ENCODE measurements around the gene CTIF. TPM values are rescaled to one million over a fixed set of nuclear protein-coding genes. Genes with fewer than 3 reads are reported as not detected.

Gene CTIF
- total RNA-seq, 4 donors from 2014 or later: 16.6 to 116 (median 34.5) TPM

DNA sequence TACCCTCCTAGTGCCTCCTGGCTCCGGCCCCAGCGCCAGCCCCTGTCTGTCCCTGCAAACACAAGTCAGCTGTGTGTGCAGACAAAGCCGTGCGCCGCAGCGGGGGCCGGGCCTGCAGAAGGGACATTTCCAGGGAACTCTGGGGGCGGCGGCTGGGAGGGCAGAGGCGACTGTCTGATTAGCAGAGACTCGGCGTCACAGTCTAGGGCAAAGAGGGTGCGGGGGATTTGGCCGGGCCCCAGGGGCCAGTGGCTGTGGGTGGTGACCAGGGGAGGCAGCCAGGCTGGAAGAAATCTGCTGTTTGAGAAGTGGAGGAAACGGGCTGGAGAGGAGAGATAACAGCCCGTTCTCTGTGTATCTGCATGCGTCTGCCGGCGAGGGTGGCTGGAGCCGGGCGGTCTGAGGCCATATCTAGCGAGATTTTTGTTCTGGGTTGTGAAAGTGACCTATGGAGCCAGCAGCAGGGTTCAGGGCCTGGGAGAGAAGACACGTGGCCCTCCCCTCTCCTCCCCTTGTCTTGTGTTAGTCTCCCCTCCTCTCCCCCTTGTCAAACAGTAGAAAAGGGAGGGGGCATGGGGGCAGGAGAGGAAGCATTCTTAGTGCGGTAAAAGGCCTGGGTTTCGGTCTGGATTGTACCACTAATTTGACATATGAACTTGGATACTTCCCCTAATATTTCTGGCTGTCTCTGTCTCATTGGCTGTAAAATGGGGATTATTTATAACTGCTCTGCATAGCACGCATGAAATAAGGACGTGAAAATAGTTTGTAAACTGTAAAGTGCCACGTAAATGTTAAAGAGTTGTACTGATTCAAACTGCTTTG is 242.5 kb downstream of the CTIF start:
- H3K4me3 ChIP-seq: peak overlapping the region in 2 of 4 donors; percentile 13 to 32
- H3K4me1 ChIP-seq: peaks cover 9 to 43% (median 16%) of the 10 kb centered on the region in 4 donors

DNA sequence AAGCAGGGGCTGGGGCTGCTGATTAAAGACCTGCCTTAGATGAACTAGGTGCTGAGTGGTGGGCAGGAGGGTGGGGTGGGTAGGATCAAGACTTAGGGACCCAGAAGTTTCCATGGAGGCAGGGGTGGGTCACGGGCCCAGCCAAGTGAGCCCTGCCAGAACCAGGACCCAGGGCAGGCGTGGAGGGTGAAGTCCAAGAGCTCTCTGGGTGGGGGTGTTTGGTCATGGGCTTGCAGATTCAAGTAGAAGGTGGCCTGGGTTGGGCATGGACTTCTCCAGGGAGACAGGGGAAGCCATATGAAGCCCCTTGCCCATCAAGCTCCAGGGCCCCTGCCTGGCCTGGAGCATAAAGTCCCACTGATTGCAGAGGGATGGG is 243.1 kb downstream of the CTIF start:
- TF ChIP-seq, protein P1, sequence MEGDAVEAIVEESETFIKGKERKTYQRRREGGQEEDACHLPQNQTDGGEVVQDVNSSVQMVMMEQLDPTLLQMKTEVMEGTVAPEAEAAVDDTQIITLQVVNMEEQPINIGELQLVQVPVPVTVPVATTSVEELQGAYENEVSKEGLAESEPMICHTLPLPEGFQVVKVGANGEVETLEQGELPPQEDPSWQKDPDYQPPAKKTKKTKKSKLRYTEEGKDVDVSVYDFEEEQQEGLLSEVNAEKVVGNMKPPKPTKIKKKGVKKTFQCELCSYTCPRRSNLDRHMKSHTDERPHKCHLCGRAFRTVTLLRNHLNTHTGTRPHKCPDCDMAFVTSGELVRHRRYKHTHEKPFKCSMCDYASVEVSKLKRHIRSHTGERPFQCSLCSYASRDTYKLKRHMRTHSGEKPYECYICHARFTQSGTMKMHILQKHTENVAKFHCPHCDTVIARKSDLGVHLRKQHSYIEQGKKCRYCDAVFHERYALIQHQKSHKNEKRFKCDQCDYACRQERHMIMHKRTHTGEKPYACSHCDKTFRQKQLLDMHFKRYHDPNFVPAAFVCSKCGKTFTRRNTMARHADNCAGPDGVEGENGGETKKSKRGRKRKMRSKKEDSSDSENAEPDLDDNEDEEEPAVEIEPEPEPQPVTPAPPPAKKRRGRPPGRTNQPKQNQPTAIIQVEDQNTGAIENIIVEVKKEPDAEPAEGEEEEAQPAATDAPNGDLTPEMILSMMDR (IDR thresholded peaks at IDR 0.05): no peak
- no peak for TF ChIP-seq POLR2A (IDR thresholded peaks at IDR 0.05)
- Histone ChIP-seq H3K9me3 (no peaks in the 10 kb centered on the region), H3K4me3 (no peak overlapping the region), H3K27ac (peak overlapping the region; percentile 42 to 78 (median 57)), H3K4me1 (peaks cover 9 to 39% (median 16%) of the 10 kb centered on the region in 4 donors), H3K36me3 (no peaks in the 10 kb centered on the region), H3K27me3 (no peaks in the 10 kb centered on the region)
- DNase-seq: peak in 1 of 3 donors; percentile 59

More for the DNA sequence above, 242.5 kb downstream of the CTIF start:
- peak; percentile 34 to 78 (median 75) for DNase-seq
- no peaks in the 10 kb centered on the region for H3K36me3 ChIP-seq
- no peaks in the 10 kb centered on the region for H3K27me3 ChIP-seq
- TF ChIP-seq, protein P1 (IDR thresholded peaks at IDR 0.05): no peak
- no peak for TF ChIP-seq POLR2A (IDR thresholded peaks at IDR 0.05)
- H3K9me3 ChIP-seq: no peaks in the 10 kb centered on the region
- peak overlapping the region; percentile 44 to 78 (median 64) for H3K27ac ChIP-seq

DNA sequence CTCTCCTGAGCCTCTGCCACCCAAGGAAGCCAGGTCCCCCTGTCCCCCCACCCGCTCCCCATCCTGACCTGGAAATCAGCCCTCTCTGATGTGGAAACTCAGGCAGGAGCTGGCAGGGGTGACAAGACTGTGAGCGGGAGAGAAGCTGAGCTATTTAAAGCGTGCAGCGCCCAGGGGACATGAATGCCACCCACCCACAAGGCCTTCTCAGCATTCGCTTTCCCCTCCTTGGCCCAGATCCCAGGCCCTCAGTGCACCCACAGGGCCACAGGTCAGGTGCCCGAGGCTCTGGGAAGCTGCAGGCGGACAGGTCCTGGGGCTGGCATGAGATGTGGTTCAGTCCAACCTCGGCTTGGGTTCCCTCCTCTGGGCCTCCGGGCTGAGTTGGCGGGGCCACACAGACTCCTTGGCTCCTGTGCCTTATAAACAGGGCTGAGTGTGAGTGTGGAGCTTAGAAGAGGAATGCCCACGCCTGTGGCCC is 243.6 kb downstream of the CTIF start:
- DNase-seq: no peak
- peak overlapping the region; percentile 42 to 78 (median 57) for H3K27ac ChIP-seq
- no peaks in the 10 kb centered on the region for H3K9me3 ChIP-seq
- H3K4me1 ChIP-seq: peaks cover 9 to 34% (median 14%) of the 10 kb centered on the region in 4 donors
- H3K36me3 ChIP-seq: no peaks in the 10 kb centered on the region
- H3K4me3 ChIP-seq: no peak overlapping the region
- H3K27me3 ChIP-seq: no peaks in the 10 kb centered on the region
- TF ChIP-seq POLR2A (IDR thresholded peaks at IDR 0.05): no peak
- TF ChIP-seq, protein P1 (IDR thresholded peaks at IDR 0.05): no peak

DNA sequence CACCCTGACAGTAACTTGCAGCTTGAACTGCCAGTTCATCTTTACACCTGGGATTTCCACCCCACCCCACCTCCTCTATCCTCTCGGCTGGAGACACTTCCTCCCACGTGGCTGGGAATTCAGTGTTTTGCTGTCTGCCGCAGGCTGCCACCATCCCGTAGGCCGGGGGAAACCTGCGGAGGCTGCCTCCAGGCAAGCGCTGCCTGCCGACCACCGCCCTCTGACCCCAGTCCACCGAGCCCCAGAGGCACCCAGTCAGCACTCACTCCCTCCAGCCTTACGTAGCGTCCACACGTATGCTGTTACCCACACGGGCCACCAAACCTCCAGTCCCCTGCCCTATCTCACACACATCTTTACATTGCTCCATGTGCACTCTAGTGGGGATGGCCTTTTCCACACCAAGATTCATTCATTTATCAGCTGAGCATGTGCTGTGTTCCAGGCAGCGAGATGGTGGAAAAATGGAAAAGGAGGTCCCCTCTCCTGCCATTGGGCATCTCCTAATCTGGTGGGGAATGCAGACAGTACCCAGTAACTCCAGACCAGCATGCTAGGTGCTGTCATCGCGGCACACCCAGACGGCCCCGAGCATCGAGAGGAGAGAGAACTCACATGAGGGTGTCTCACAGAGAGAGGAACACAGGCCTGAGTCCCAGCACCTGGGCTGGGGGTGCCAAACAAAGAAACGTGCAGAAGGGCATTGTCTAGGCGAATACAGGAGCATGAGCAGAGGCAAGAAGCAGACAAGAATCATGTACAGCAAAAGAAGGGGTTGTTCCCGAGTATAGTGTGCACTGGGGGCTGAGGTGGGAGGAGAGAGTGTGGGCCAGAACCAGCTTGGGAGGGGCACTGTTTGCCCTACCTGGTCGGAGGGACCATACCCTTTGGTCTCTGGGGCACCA is 245.0 kb downstream of the CTIF start:
- H3K27me3 ChIP-seq: no peaks in the 10 kb centered on the region
- TF ChIP-seq, protein P1 (IDR thresholded peaks at IDR 0.05): no peak
- no peak for TF ChIP-seq POLR2A (IDR thresholded peaks at IDR 0.05)
- no peak overlapping the region for H3K27ac ChIP-seq
- peak in 1 of 3 donors; percentile 41 for DNase-seq
- no peak overlapping the region for H3K4me3 ChIP-seq
- peaks cover 9 to 26% (median 13%) of the 10 kb centered on the region in 4 donors for H3K4me1 ChIP-seq
- no peaks in the 10 kb centered on the region for H3K9me3 ChIP-seq
- no peaks in the 10 kb centered on the region for H3K36me3 ChIP-seq

DNA sequence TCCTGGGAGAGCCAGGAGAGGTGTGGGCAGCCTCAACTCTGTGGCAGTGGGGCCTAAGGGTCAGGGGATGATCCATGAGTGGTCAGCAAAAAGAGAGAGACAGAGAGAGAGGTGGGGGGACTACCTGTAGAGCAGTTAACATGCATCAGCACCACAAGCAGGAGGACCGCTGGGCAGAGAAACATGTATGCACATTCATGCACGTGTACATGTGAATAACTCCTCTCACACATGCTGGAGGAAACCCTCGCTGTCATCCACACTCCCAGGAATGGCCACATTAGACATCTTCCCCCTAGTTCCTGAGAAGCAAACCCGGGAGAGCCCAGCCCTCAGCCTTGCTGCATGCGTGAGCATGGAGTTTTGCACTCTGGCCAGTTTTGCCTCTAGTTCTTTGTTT is 245.8 kb downstream of the CTIF start:
- Histone ChIP-seq H3K36me3 (no peaks in the 10 kb centered on the region), H3K9me3 (no peaks in the 10 kb centered on the region), H3K27ac (peak overlapping the region in 2 of 4 donors; percentile 27 to 66), H3K4me1 (peaks cover 9 to 26% (median 13%) of the 10 kb centered on the region in 4 donors), H3K27me3 (no peaks in the 10 kb centered on the region), H3K4me3 (no peak overlapping the region)
- TF ChIP-seq, protein P1 (IDR thresholded peaks at IDR 0.05): no peak
- no peak for TF ChIP-seq POLR2A (IDR thresholded peaks at IDR 0.05)
- peak in 1 of 3 donors; percentile 20 for DNase-seq
